ENCODE data around the gene ORC2. TPM values are rescaled to one million over a fixed set of nuclear protein-coding genes. Genes with fewer than 3 reads are reported as not detected.
"Not testable (repeated sequence)": the region's sequence is repeated elsewhere in the genome, so short reads cannot be mapped to it uniquely, and the experiment has no call there.

Gene ORC2
- total RNA-seq, 1 experiment from 2014 or later: 34.0 TPM

DNA sequence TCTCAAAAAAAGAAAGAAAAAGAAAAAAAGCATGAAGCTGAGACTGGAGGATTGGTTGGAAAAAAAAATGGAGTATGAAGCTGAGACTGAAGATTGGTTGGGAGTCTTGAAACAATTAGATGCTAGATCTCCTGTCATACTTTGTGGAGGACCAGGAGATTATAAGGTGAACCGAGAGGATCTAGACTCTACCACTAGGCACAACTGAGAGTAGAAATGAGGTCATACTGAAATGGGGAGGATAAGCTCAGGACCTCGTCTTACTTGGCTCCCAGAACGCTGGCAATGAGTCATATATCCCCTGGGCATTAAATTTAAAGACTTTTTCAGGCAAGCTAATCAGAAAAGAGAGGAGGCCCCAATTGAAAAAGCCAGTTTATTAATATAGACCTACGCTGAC, 3.3 kb upstream of the ORC2 start:
- Histone ChIP-seq H3K4me1 (replicated peaks; ENCODE audit: insufficient read depth) (peaks cover 38% of the 10 kb centered on the region), H3K36me3 (ENCODE audit: low read depth) (no peaks in the 10 kb centered on the region), H2AFZ (no peak overlapping the region), H3K27ac (peak overlapping the region; percentile 40), H3K9me2 (ENCODE audit: insufficient read depth) (no peaks in the 10 kb centered on the region), H3K4me3 (no peak overlapping the region), H3F3A (ENCODE audit: insufficient read depth, low read depth) (peaks cover 17% of the 10 kb centered on the region), H3K4me2 (no peak overlapping the region), H3K9me3 (ENCODE audit: insufficient read depth, low read depth) (no peaks in the 10 kb centered on the region), H3K27me3 (ENCODE audit: insufficient read depth, low read depth) (no peaks in the 10 kb centered on the region), H3K79me2 (ENCODE audit: low read depth) (peaks cover 29% of the 10 kb centered on the region), H4K20me1 (ENCODE audit: insufficient read depth) (no peaks in the 10 kb centered on the region)
- peak; percentile 23 to 72 for DNase-seq
- ChIA-PET CTCF (interaction anchor here (1.9 kb wide), 1 partner anchor 103 kb away, joined by 8 read pairs; no protein-coding TSS in a partner anchor), POLR2A (ENCODE audit: unreplicated experiment) (interaction anchor here (0.6 to 0.7 kb wide), 2 partner anchors 11 to 121 kb away, joined by 3 to 4 read pairs; no protein-coding TSS in a partner anchor)
- intact Hi-C loops (cut with micrococcal nuclease; ENCODE audit: unreplicated experiment): loop anchor here (10.0 kb wide), 1 partner anchor 188 kb away; no protein-coding TSS in a partner anchor
- no peak for TF ChIP-seq EZH2 (IDR thresholded peaks at IDR 0.05; ENCODE audit: low read depth)
- TF ChIP-seq, protein P1, sequence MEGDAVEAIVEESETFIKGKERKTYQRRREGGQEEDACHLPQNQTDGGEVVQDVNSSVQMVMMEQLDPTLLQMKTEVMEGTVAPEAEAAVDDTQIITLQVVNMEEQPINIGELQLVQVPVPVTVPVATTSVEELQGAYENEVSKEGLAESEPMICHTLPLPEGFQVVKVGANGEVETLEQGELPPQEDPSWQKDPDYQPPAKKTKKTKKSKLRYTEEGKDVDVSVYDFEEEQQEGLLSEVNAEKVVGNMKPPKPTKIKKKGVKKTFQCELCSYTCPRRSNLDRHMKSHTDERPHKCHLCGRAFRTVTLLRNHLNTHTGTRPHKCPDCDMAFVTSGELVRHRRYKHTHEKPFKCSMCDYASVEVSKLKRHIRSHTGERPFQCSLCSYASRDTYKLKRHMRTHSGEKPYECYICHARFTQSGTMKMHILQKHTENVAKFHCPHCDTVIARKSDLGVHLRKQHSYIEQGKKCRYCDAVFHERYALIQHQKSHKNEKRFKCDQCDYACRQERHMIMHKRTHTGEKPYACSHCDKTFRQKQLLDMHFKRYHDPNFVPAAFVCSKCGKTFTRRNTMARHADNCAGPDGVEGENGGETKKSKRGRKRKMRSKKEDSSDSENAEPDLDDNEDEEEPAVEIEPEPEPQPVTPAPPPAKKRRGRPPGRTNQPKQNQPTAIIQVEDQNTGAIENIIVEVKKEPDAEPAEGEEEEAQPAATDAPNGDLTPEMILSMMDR (conservative IDR thresholded peaks at IDR 0.05): no peak
- BruUV-seq (replicated peaks): no TSS peak

DNA sequence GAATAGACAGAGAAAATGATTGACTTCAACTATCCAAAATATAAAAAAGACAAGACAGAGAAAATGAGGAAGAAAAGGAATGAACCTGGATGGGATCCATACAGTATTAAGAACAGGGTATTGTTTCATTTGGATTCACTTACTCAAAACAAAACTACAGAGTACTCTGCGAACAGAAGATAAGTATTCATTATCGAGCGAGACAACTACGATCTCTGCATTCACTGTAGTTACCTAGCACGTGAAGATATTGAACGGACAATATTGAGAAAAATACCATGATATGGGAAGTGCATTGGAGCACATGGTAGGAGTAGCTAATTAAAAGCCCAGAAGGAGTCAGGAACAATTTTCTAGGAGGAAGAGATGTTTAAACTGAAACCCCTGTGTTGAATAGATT, 1.0 kb upstream of the ORC2 start:
- peak overlapping the region; percentile 98; the same call in 1 of the 2 replicates for H2AFZ ChIP-seq
- ChIA-PET POLR2A (ENCODE audit: unreplicated experiment) (interaction anchor here (0.6 to 0.7 kb wide), 3 partner anchors 20 to 293 kb away, joined by 3 to 6 read pairs (median 4); no protein-coding TSS in a partner anchor), CTCF (interaction anchor here (1.2 kb wide), 1 partner anchor 268 kb away, joined by 4 read pairs; no protein-coding TSS in a partner anchor)
- H4K20me1 ChIP-seq (ENCODE audit: insufficient read depth): no peaks in the 10 kb centered on the region
- intact Hi-C loops (cut with micrococcal nuclease; ENCODE audit: unreplicated experiment): loop anchor here (5.0 to 10.0 kb wide), 3 partner anchors 108 to 190 kb away; partner anchors contain the start of genes CFLAR, HYCC2 and NDUFB3
- peak overlapping the region; percentile 93 for H3K4me2 ChIP-seq
- no peak overlapping the region for H3K27ac ChIP-seq
- no peaks in the 10 kb centered on the region for H3K9me3 ChIP-seq (ENCODE audit: insufficient read depth, low read depth)
- H3K36me3 ChIP-seq (ENCODE audit: low read depth): no peaks in the 10 kb centered on the region; the same call in 1 of the 2 replicates
- H3K79me2 ChIP-seq (ENCODE audit: low read depth): peaks cover 50% of the 10 kb centered on the region
- no peaks in the 10 kb centered on the region for H3K27me3 ChIP-seq (ENCODE audit: insufficient read depth, low read depth)
- no peaks in the 10 kb centered on the region for H3K9me2 ChIP-seq (ENCODE audit: insufficient read depth)
- H3K4me1 ChIP-seq (replicated peaks; ENCODE audit: insufficient read depth): peaks cover 47% of the 10 kb centered on the region
- BruUV-seq (replicated peaks): no TSS peak
- peak overlapping the region; percentile 95 for H3K4me3 ChIP-seq
- TF ChIP-seq, protein P1 (conservative IDR thresholded peaks at IDR 0.05): no peak
- TF ChIP-seq EZH2 (IDR thresholded peaks at IDR 0.05; ENCODE audit: low read depth): no peak
- DNase-seq: no peak
- peaks cover 20% of the 10 kb centered on the region for H3F3A ChIP-seq (ENCODE audit: insufficient read depth, low read depth)

DNA sequence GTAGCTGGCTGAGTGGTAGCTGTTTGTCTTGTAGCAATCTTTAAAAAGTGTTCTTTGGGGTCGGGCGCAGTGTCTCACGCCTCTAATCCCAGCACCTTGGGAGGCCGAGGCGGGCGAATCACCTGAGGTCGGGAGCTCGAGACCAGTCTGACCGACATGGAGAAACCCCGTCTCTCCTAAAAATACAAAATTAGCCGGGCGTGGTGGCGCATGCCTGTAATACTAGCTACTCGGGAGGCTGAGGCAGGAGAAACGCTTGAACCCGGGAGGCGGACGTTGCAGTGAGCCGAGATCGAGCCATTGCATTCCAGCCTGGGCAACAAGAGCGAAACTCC, 425 bp upstream of the ORC2 start:
- peaks cover 24% of the 10 kb centered on the region for H3F3A ChIP-seq (ENCODE audit: insufficient read depth, low read depth)
- ChIA-PET POLR2A (ENCODE audit: unreplicated experiment) (interaction anchor here (0.6 to 0.7 kb wide), 2 partner anchors 19 to 135 kb away, joined by 3 to 6 read pairs; no protein-coding TSS in a partner anchor), CTCF (interaction anchor here (1.2 kb wide), 1 partner anchor 268 kb away, joined by 4 read pairs; no protein-coding TSS in a partner anchor)
- H3K27ac ChIP-seq: peak overlapping the region; percentile 76
- peak overlapping the region; percentile 93 for H3K4me2 ChIP-seq
- peaks cover 56% of the 10 kb centered on the region for H3K79me2 ChIP-seq (ENCODE audit: low read depth)
- H3K27me3 ChIP-seq (ENCODE audit: insufficient read depth, low read depth); H4K20me1 ChIP-seq (ENCODE audit: insufficient read depth); H3K9me2 ChIP-seq (ENCODE audit: insufficient read depth); BruUV-seq (replicated peaks); H3K36me3 ChIP-seq (ENCODE audit: low read depth); DNase-seq; H3K9me3 ChIP-seq (ENCODE audit: insufficient read depth, low read depth): not testable (repeated sequence)
- H3K4me1 ChIP-seq (replicated peaks; ENCODE audit: insufficient read depth): peaks cover 51% of the 10 kb centered on the region
- intact Hi-C loops (cut with micrococcal nuclease; ENCODE audit: unreplicated experiment): loop anchor here (5.0 to 10.0 kb wide), 3 partner anchors 108 to 191 kb away; partner anchors contain the start of genes CFLAR, HYCC2 and NDUFB3
- H3K4me3 ChIP-seq: peak overlapping the region; percentile 95
- peak overlapping the region; percentile 98 for H2AFZ ChIP-seq
